Right atrium auricular region (tissue), 2 donors: ENCODE data around the gene KDELR3. TPM values are rescaled to one million over a fixed set of nuclear protein-coding genes. Genes with fewer than 3 reads are reported as not detected.

Source experiments
- DNase-seq: peaks from one replicate; pipeline ENCODE4 v3.0.0-alpha.2; 2019; ENCODE audit warnings: low spot score
- H3K27ac ChIP-seq, 2 donors: fragments of 200-600 bp; sonication (generic); 1 replicate in 1 of 2; 2 replicates in 1 of 2; pipeline ENCODE4 v1.5.1; 2016 to 2019
- H3K27me3 ChIP-seq, 2 donors: fragments of 200-600 bp; sonication (generic); one replicate each; pipeline versions ENCODE4 v1.5.1 to v1.6.0; 2017 to 2019
- H3K36me3 ChIP-seq: fragments of 200-600 bp; sonication (generic); one replicate; pipeline ENCODE4 v1.5.1; 2016
- H3K4me1 ChIP-seq, 2 donors: fragments of 200-600 bp; sonication (generic); one replicate each; pipeline versions ENCODE4 v1.5.1 to v1.6.0; 2017 to 2019
- H3K4me3 ChIP-seq, 2 donors: fragments of 200-600 bp; sonication (generic); 1 replicate in 1 of 2; 2 replicates in 1 of 2; pipeline ENCODE4 v1.5.1; 2017 to 2019; ENCODE audit warnings: mild to moderate bottlenecking in 1 of 2, moderate library complexity in 1 of 2
- H3K9me3 ChIP-seq, 2 donors: fragments of 200-600 bp; sonication (generic); one replicate each; pipeline ENCODE4 v1.5.1; 2019
- total RNA-seq, 2 donors: library from RNA; depleted of rRNA; stranded (reverse); fragments of >200 nt; gene quantifications; one replicate each; pipeline ENCODE4 v1.1.0, GENCODE V29; 2016
- TF ChIP-seq, protein P1 (sequence below), 2 donors: fragments of 200-600 bp; sonication (generic); IDR thresholded peaks; one replicate each; pipeline ENCODE4 v1.5.1; 2019; ENCODE audit warnings: antibody characterized with exemption in 2 of 2

KDELR3 gene
- total RNA-seq, 2 donors from 2014 or later = 8.0 to 9.2 TPM

DNA sequence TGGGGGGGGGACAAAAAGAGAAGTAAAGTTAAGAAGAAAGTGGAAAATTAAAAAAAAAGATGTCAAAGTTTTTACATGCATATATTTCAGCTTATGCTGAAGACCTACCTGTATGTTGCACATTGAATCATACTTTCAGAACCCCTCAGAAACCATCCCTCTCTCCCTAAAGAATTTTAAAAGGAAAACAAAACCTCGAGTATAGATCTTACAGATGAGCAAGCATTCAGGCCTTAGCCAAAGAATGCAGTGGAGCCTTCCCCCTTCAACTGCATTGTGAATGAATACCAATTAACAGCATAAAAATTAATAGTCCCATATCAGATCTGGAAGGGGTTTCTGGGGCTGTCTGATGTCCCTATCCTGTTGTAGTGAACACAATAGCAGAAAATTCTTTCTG lies 16.3 kb downstream of the KDELR3 start:
- H3K4me3 ChIP-seq = no peak overlapping the region
- TF ChIP-seq, protein P1, sequence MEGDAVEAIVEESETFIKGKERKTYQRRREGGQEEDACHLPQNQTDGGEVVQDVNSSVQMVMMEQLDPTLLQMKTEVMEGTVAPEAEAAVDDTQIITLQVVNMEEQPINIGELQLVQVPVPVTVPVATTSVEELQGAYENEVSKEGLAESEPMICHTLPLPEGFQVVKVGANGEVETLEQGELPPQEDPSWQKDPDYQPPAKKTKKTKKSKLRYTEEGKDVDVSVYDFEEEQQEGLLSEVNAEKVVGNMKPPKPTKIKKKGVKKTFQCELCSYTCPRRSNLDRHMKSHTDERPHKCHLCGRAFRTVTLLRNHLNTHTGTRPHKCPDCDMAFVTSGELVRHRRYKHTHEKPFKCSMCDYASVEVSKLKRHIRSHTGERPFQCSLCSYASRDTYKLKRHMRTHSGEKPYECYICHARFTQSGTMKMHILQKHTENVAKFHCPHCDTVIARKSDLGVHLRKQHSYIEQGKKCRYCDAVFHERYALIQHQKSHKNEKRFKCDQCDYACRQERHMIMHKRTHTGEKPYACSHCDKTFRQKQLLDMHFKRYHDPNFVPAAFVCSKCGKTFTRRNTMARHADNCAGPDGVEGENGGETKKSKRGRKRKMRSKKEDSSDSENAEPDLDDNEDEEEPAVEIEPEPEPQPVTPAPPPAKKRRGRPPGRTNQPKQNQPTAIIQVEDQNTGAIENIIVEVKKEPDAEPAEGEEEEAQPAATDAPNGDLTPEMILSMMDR (IDR thresholded peaks at IDR 0.05) = no peak
- no peaks in the 10 kb centered on the region for H3K27me3 ChIP-seq
- H3K36me3 ChIP-seq = peaks cover 95% of the 10 kb centered on the region
- H3K9me3 ChIP-seq = no peaks in the 10 kb centered on the region
- no peak overlapping the region for H3K27ac ChIP-seq
- H3K4me1 ChIP-seq = no peaks in the 10 kb centered on the region
- DNase-seq = no peak

DNA sequence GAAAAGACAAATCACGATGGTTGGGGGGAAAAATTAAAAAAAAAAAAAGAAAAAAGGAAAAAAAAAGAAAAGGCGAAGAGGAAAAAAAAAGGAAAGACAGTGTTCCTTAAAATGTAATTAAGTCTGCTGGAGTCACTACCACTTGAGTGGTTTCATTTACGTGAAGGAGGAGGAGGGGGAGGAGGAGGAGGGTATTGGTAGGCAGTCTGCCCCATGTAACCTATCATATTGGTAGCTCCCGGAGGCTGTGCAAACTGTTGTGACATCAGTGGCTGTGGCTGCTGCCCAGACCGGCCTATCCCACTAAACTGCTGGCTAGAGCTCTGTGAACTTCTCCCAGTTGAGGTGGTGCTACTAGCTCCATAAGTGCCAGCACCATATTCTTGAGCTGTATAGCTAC lies 17.9 kb downstream of the KDELR3 start:
- Histone ChIP-seq H3K4me1 (peaks cover 0 to 7% of the 10 kb centered on the region in 2 donors), H3K27me3 (no peaks in the 10 kb centered on the region), H3K9me3 (no peaks in the 10 kb centered on the region), H3K27ac (no peak overlapping the region), H3K36me3 (peaks cover 99% of the 10 kb centered on the region), H3K4me3 (no peak overlapping the region)
- DNase-seq = no peak
- TF ChIP-seq, protein P1 (IDR thresholded peaks at IDR 0.05) = no peak

DNA sequence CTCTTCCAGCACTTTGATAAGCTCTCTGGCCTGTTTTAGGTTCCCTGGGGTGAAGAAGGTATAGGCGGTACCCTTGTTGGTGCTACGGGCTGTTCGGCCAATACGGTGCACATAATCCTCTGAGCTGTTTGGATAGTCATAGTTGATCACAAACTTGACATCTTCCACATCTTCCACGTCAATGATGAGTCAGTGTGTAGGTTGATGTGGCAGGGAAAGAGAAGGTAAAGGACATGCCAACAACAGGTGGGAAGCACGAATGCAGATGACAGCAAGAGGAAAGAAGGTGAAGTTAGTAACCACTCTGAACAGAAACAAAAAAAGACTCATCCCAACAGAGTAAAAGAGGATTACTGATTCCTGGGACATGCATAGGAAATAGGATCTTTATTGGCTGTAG lies 20.1 kb downstream of the KDELR3 start:
- H3K27me3 ChIP-seq = no peaks in the 10 kb centered on the region
- H3K36me3 ChIP-seq = peaks cover 99% of the 10 kb centered on the region
- H3K27ac ChIP-seq = no peak overlapping the region
- no peak overlapping the region for H3K4me3 ChIP-seq
- H3K4me1 ChIP-seq = peaks cover 0 to 17% of the 10 kb centered on the region in 2 donors
- TF ChIP-seq, protein P1 (IDR thresholded peaks at IDR 0.05) = no peak
- DNase-seq = no peak
- no peaks in the 10 kb centered on the region for H3K9me3 ChIP-seq

DNA sequence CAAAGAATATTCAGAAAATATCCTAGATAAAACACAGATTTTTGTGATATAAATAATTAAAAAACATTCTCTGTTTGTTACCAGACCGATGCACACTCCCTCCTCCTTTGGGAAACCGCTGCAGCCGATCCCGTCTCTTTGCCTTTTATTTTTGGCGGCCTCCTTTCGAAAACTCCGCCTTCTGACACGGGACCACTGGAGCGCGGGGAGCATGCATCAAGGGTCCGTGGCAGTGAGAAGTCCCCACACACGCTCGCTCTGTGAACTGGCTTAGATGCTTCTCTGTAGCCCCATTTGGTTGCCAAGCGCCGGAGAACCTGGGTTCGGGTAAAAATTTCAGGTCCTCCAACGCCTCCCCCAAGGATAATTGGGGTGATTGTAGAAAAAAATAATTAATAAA lies 21.2 kb downstream of the KDELR3 start:
- Histone ChIP-seq H3K9me3 (no peaks in the 10 kb centered on the region), H3K36me3 (peaks cover 99% of the 10 kb centered on the region), H3K27ac (no peak overlapping the region), H3K4me1 (peaks cover 2 to 17% of the 10 kb centered on the region in 2 donors), H3K27me3 (no peaks in the 10 kb centered on the region), H3K4me3 (no peak overlapping the region)
- DNase-seq = no peak
- TF ChIP-seq, protein P1 (IDR thresholded peaks at IDR 0.05) = no peak

DNA sequence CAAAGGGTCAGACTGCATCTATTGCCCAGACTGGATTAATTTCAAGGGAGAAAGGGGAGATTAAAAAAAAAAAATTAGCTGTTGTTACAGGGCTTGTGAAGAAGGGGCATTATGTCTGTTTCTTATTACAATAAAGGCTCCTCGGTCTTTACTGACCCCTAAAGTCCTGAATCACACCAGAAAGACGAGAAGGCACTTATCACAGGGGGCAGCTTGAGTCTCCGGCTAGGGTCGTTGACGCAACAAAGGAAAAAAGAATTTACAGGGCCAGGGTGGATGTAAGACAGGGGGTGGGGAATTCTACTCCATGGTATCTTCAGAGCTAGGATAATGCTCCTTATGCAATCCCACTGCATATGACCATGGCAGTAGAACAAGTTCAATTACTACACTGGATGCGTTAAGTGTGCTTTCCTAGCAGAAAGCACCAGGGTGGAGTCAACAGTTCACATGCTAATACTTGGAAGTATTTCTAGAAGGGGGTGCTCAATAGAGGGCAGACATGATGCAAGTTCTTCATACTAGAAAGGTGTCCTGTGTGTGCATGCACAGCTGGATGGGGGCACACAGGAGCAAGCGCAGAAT lies 21.8 kb downstream of the KDELR3 start:
- Histone ChIP-seq H3K27me3 (no peaks in the 10 kb centered on the region), H3K27ac (peak overlapping the region; percentile 49 to 63), H3K4me3 (no peak overlapping the region), H3K9me3 (no peaks in the 10 kb centered on the region), H3K4me1 (peaks cover 2 to 17% of the 10 kb centered on the region in 2 donors), H3K36me3 (peaks cover 99% of the 10 kb centered on the region)
- TF ChIP-seq, protein P1 (IDR thresholded peaks at IDR 0.05) = no peak
- DNase-seq = no peak

DNA sequence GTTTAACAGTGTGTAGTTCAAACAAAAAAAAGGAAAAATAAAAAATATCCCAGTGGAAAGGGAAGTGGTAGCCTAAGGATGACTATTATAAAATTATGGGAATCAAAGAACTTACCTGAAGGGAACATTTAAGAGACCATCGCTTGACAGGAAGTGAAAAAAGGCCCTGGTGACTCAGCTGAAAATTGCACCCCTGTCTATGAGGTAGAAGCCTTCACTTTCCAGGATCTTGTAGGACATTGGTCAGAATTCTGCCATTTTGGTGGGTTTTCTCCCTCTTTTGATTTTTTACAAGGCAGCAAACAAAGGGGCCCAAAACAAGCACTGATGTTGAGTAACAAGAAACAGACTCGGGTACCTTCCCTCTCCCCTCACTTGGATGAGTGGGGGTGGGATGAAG lies 22.6 kb downstream of the KDELR3 start:
- TF ChIP-seq, protein P1 (IDR thresholded peaks at IDR 0.05) = no peak
- no peaks in the 10 kb centered on the region for H3K27me3 ChIP-seq
- H3K4me1 ChIP-seq = peaks cover 2 to 17% of the 10 kb centered on the region in 2 donors
- H3K27ac ChIP-seq = peak overlapping the region; percentile 49 to 63
- H3K9me3 ChIP-seq = no peaks in the 10 kb centered on the region
- DNase-seq = no peak
- no peak overlapping the region for H3K4me3 ChIP-seq
- peaks cover 99% of the 10 kb centered on the region for H3K36me3 ChIP-seq
